AG04450 (cell line): ENCODE results near the gene MAGEA3. TPM values are rescaled to one million over a fixed set of nuclear protein-coding genes. Genes with fewer than 3 reads are reported as not detected.
"Not testable (repeated sequence)": the region's sequence is repeated elsewhere in the genome, so short reads cannot be mapped to it uniquely, and the experiment has no call there.

ENCODE experiments used
- CTCF ChIA-PET: fragments of 300-600, 350-600 bp; formaldehyde crosslinking; extraction: SDS; loops from one replicate; lab custom pipeline; 2022; ENCODE audit warnings: antibody characterized with exemption, inconsistent platforms; lab: Charles Lee
- POLR2A ChIA-PET: fragments of 350-600 bp; formaldehyde crosslinking; extraction: SDS; loops from one replicate; lab custom pipeline; 2021; ENCODE audit warnings: antibody characterized with exemption, inconsistent platforms; lab: Yijun Ruan, JAX
- DNase-seq: peaks from one replicate; pipeline ENCODE4 v3.0.0-alpha.2; 2011; ENCODE audit warnings: low read depth, low spot score
- H3K27ac ChIP-seq: one replicate; pipeline ENCODE4 v1.5.1; 2012; ENCODE audit warnings: low read depth, low read length, control low read depth
- H3K27me3 ChIP-seq: one replicate; pipeline ENCODE4 v1.6.0; 2012; ENCODE audit warnings: low read length; ENCODE audit not compliant: control insufficient read depth, insufficient read depth
- H3K4me3 ChIP-seq: 2 replicates; pipeline ENCODE4 v1.5.1; 2011; ENCODE audit warnings: mild to moderate bottlenecking, low read depth, low read length, control low read depth
- H3K9me3 ChIP-seq: 2 replicates; pipeline ENCODE4 v1.5.1; 2012; ENCODE audit warnings: low read length; ENCODE audit not compliant: control insufficient read depth, insufficient read depth
- CTCF ChIP-seq: IDR thresholded peaks from 2 replicates; pipeline ENCODE4 v1.5.1; 2011; ENCODE audit warnings: low read depth, low read length, control low read depth, inconsistent platforms
- polyA plus RNA-seq: library from polyadenylated mRNA; depleted of rRNA; stranded (reverse); fragments of >200 nt; gene quantifications from 2 replicates; pipeline ENCODE4 v1.2.3, GENCODE V29; 2011

The MAGEA3 gene
- polyA plus RNA-seq, 1 experiment, result not detected

GRCh38 chrX:152713815-152714787 is 15.5 kb downstream of the MAGEA3 start, which contains the start of gene MAGEA2B:
TSS of gene MAGEA2B (plus strand) at chrX:152714628. CDS start at chrX:152717107, 2,479 bp downstream.
- H3K27me3 ChIP-seq, CTCF ChIA-PET, DNase-seq, H3K27ac ChIP-seq, H3K9me3 ChIP-seq, POLR2A ChIA-PET, H3K4me3 ChIP-seq: not testable (repeated sequence)

GRCh38 chrX:152725409-152725808 is 26.8 kb downstream of the MAGEA3 start:
- DNase-seq, result no peak
- H3K27me3 ChIP-seq, result no peaks in the 10 kb centered on the region
- ChIA-PET POLR2A (no interaction called here), CTCF (no interaction called here)
- H3K27ac ChIP-seq, result no peak overlapping the region
- H3K9me3 ChIP-seq, result no peaks in the 10 kb centered on the region
- no peak for TF ChIP-seq CTCF
- H3K4me3 ChIP-seq, result no peak overlapping the region

GRCh38 chrX:152733261-152733975 is 34.8 kb downstream of the MAGEA3 start, which contains the start of the genes CSAG1 and MAGEA12:
TSS of gene CSAG1 (minus strand) at chrX:152733721. CDS start at chrX:152732460, 1,261 bp downstream.
TSS of gene MAGEA12 (plus strand) at chrX:152733757. CDS start at chrX:152736162, 2,405 bp downstream.
- TF ChIP-seq CTCF, result no peak
- H3K9me3 ChIP-seq, result no peaks in the 10 kb centered on the region
- H3K27me3 ChIP-seq, result no peaks in the 10 kb centered on the region
- POLR2A ChIA-PET, result no interaction called here
- no peak within 1 kb of the TSS for H3K4me3 ChIP-seq
- H3K27ac ChIP-seq, result no peak within 1 kb of the TSS
- CTCF ChIA-PET, result no interaction called here
- DNase-seq, result no peak

GRCh38 chrX:152734143-152734858 is 35.7 kb downstream of the MAGEA3 start:
- H3K27ac ChIP-seq, H3K27me3 ChIP-seq, DNase-seq, H3K4me3 ChIP-seq, CTCF ChIA-PET, H3K9me3 ChIP-seq, POLR2A ChIA-PET: not testable (repeated sequence)

GRCh38 chrX:152735101-152735500 is 36.5 kb downstream of the MAGEA3 start:
- no peak for DNase-seq
- Histone ChIP-seq H3K4me3 (no peak overlapping the region), H3K27me3 (no peaks in the 10 kb centered on the region), H3K27ac (no peak overlapping the region), H3K9me3 (no peaks in the 10 kb centered on the region)
- CTCF ChIA-PET, result no interaction called here
- POLR2A ChIA-PET, result no interaction called here
- no peak for TF ChIP-seq CTCF
